Heart left ventricle (tissue), 16 donors: ENCODE data around the gene PAK2. TPM values are rescaled to one million over a fixed set of nuclear protein-coding genes. Genes with fewer than 3 reads are reported as not detected.
"Not testable (repeated sequence)": the region's sequence is repeated elsewhere in the genome, so short reads cannot be mapped to it uniquely, and the experiment has no call there.

ENCODE experiments used
- ATAC-seq, 4 donors: fragments of 200-7000 bp; cut with Tn5 transposase; one replicate each; pipeline ENCODE4 v1.9.1; 2020 to 2022; ENCODE audit warnings: moderate library complexity in 4 of 4, mild to moderate bottlenecking in 3 of 4, moderate number of reproducible peaks in 1 of 4
- DNase-seq, 5 donors: peaks; one replicate each; pipeline ENCODE4 v3.0.0-alpha.2; 2020
- H3K27ac ChIP-seq, 12 donors: fragments of 200-600 bp; sonication (generic) in 4 of 12; one replicate each; pipeline versions ENCODE4 v1.5.0 to v1.8.0; 2016 to 2022; ENCODE audit warnings: mild to moderate bottlenecking in 2 of 12
- H3K27me3 ChIP-seq, 9 donors: fragments of 200-600 bp; sonication (generic) in 2 of 9; one replicate each; pipeline versions ENCODE4 v1.5.1 to v1.8.0; 2016 to 2022; ENCODE audit warnings: mild to moderate bottlenecking in 3 of 9
- H3K36me3 ChIP-seq, 9 donors: fragments of 200-600 bp; sonication (generic) in 2 of 9; one replicate each; pipeline versions ENCODE4 v1.5.0 to v1.8.0; 2018 to 2022; ENCODE audit warnings: mild to moderate bottlenecking in 2 of 9
- H3K4me1 ChIP-seq, 12 donors: fragments of 200-600 bp; sonication (generic) in 4 of 12; one replicate each; pipeline versions ENCODE4 v1.5.0 to v1.8.0; 2016 to 2022; ENCODE audit warnings: mild to moderate bottlenecking in 3 of 12
- H3K4me3 ChIP-seq, 12 donors: fragments of 200-600 bp; sonication (generic) in 4 of 12; one replicate each; pipeline versions ENCODE4 v1.5.0 to v1.8.0; 2017 to 2022; ENCODE audit warnings: mild to moderate bottlenecking in 9 of 12, moderate library complexity in 4 of 12
- H3K9me3 ChIP-seq, 12 donors: fragments of 200-600 bp; sonication (generic) in 4 of 12; one replicate each; pipeline versions ENCODE4 v1.5.0 to v1.8.0; 2016 to 2022; ENCODE audit warnings: mild to moderate bottlenecking in 1 of 12
- POLR2A ChIP-seq, 2 donors: fragments of 450-650 bp; IDR thresholded peaks; one replicate each; pipeline ENCODE4 v1.6.1; 2017; ENCODE audit warnings: antibody characterized with exemption in 2 of 2, mild to moderate bottlenecking in 2 of 2, moderate library complexity in 2 of 2
- WGBS, 4 donors: extraction: QIAGEN DNeasy Blood & Tissue Kit in 2 of 4; methylation state at CpG; one replicate each; pipeline versions ENCODE4 v1.1.5 to v1.1.7; 2013 to 2018; 5-methylcytosine and 5-hydroxymethylcytosine counted together
- intact Hi-C, 10 donors: fragments of 100-400 bp; cut with DNase I; formaldehyde crosslinking; loops; one replicate each; pipeline versions ENCODE4 v1.11.1 to v1.14.2; 2022
- polyA plus RNA-seq, 2 donors: library from polyadenylated mRNA; stranded (reverse); fragments of 200-250 nt; gene quantifications; one replicate each; pipeline ENCODE4 v1.2.3, GENCODE V29; 2013
- total RNA-seq, 9 donors: library from RNA; depleted of rRNA in 2 of 9; stranded (reverse); fragments of >200 nt in 2 of 9; fragmentation: NEBNext Ultra II Directional in 3 of 9; extraction: Animal tissue kit (Norgen Biotek cat#: 25700) in 3 of 9; gene quantifications; one replicate each; pipeline versions ENCODE4 v1.1.0 to v1.2.4, GENCODE V29; 2016 to 2023
- TF ChIP-seq, protein P1 (sequence below), 12 donors: fragments of 200-600 bp; sonication (generic) in 4 of 12; IDR thresholded peaks; one replicate each; pipeline versions ENCODE4 v1.5.0 to v1.8.0; 2018 to 2022; ENCODE audit warnings: antibody characterized with exemption in 12 of 12, mild to moderate bottlenecking in 5 of 12
- donor health status: ischemic (EF 13 %, LVEDD 7.1; RV severe dilation, severe dysfunction).
- donor health status: healthy with polysubstance abuse.
- donor health status: DM: no; HTN: yes; CAD: no.
- donor health status: DM: no; HTN: no; CAD: no.
- donor health status: ischemic (EF 25% LVEDD 6.9; RV normal size, moderate dysfunction).
- donor health status: ischemic (EF 25% LVEDD 5.7; RV mildly dilated, moderate dysfunction).
- donor health status: healthy.
- donor health status: DM: yes; HTN: yes; CAD: no.
- donor health status: ischemic (EF 35%, LVEDD 5.7; RV mildly dilated, moderate dysfunction).
- donor health status: nonischemic (EF 11% LVEDD 7.7; RV severe dilation, severe dysfunction).
- donor health status: DM: yes; HTN: yes; CAD: no.
- donor health status: PGD.
- donor health status: ischemic (EF 29% LVEDD 5.4; RV normal size, mild dysfunction).
- donor health status: nonischemic (EF 23%, LVEDD 6.1; RV moderate dilation, normal function).

Gene PAK2
- total and polyA plus RNA-seq, 11 donors, result 17.0 to 67.8 (median 48.3) TPM

DNA sequence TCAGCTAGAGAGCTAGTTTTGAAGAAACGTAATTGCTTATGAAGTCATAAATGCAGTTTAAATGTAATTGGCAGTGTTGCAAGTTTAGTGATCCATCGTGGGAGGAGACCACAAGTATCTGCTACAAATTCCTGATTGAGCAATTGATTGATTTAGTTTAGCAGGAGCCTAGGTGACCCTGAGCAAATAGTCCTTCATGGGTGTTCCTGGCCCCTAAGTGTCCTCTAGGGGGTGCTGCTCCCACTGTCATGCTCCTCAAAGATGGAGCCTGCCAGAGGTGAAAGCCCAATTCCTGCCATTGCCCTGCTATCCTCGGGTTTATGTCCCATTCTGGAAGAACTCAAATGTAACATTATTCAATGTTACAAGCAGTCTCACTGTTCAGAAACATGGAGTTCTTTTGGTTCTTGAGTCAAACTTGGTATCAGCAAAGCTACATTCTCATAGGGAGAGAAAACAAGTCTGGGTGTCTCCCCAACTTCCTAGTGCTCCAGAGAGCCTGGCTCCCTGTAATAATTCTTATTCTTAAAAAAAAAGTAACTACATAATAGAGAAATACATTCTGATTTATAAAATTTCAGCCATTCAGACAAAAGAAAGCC is 98.3 kb downstream of the PAK2 start:
- peak; percentile 51 to 64 (median 54) for DNase-seq
- Histone ChIP-seq H3K4me3 (no peak overlapping the region), H3K27ac (no peak overlapping the region), H3K36me3 (peaks cover 0 to 2% (median 0%) of the 10 kb centered on the region in 9 donors), H3K9me3 (no peaks in the 10 kb centered on the region), H3K4me1 (no peaks in the 10 kb centered on the region), H3K27me3 (no peaks in the 10 kb centered on the region)
- no peak for TF ChIP-seq POLR2A (IDR thresholded peaks at IDR 0.05)
- TF ChIP-seq, protein P1, sequence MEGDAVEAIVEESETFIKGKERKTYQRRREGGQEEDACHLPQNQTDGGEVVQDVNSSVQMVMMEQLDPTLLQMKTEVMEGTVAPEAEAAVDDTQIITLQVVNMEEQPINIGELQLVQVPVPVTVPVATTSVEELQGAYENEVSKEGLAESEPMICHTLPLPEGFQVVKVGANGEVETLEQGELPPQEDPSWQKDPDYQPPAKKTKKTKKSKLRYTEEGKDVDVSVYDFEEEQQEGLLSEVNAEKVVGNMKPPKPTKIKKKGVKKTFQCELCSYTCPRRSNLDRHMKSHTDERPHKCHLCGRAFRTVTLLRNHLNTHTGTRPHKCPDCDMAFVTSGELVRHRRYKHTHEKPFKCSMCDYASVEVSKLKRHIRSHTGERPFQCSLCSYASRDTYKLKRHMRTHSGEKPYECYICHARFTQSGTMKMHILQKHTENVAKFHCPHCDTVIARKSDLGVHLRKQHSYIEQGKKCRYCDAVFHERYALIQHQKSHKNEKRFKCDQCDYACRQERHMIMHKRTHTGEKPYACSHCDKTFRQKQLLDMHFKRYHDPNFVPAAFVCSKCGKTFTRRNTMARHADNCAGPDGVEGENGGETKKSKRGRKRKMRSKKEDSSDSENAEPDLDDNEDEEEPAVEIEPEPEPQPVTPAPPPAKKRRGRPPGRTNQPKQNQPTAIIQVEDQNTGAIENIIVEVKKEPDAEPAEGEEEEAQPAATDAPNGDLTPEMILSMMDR (IDR thresholded peaks at IDR 0.05), result peak; percentile 54 to 82 (median 69)
- WGBS, 4 donors, result 40 to 59% (median 53%) methylated on average over 3 of the region's 3 CpGs
- intact Hi-C loops, result loop anchor here in 9 of 10 donors (1.0 to 5.0 kb wide), 6 partner anchors 129 to 134 kb away; partner anchors contain the start of gene PIGZ (in 3 of the 9)
- peak in 3 of 4 donors; percentile 76 to 80 (median 77) for ATAC-seq

GRCh38 chr3:196839351-196839750 is 99.7 kb downstream of the PAK2 start:
- 85 to 90% (median 86%) methylated on average over 6 of the region's 6 CpGs for WGBS, 4 donors
- not testable (repeated sequence) for H3K9me3 ChIP-seq, H3K4me3 ChIP-seq, H3K27ac ChIP-seq, H3K36me3 ChIP-seq, ATAC-seq, H3K4me1 ChIP-seq, H3K27me3 ChIP-seq, DNase-seq
- intact Hi-C loops, result loop anchor here in 6 of 10 donors (2.0 to 5.0 kb wide), 3 partner anchors 128 to 133 kb away; partner anchors contain the start of gene PIGZ (in 3 of the 6)

- Histone ChIP-seq H3K4me1 (no peaks in the 10 kb centered on the region), H3K27me3 (peaks cover 0 to under 1% (median 0%) of the 10 kb centered on the region in 9 donors), H3K9me3 (no peaks in the 10 kb centered on the region), H3K4me3 (no peak overlapping the region), H3K27ac (no peak overlapping the region), H3K36me3 (no peaks in the 10 kb centered on the region)
- intact Hi-C loops, result no loop called here
- TF ChIP-seq POLR2A (IDR thresholded peaks at IDR 0.05), result no peak
- TF ChIP-seq, protein P1 (IDR thresholded peaks at IDR 0.05), result no peak
- no peak for ATAC-seq
- WGBS, 4 donors, result 69 to 77% (median 75%) methylated on average over 17 of the region's 17 CpGs
- DNase-seq, result no peak
Observed at GRCh38 chr3:196842567-196843434, 103.1 kb downstream of the PAK2 start.

- intact Hi-C loops, result no loop called here
- Histone ChIP-seq H3K36me3 (no peaks in the 10 kb centered on the region), H3K9me3 (no peaks in the 10 kb centered on the region), H3K27ac (no peak overlapping the region), H3K4me3 (no peak overlapping the region), H3K4me1 (no peaks in the 10 kb centered on the region), H3K27me3 (peaks cover 0 to 4% (median 0%) of the 10 kb centered on the region in 9 donors)
- WGBS, 4 donors, result 86 to 90% (median 88%) methylated on average over 9 of the region's 9 CpGs
- ATAC-seq, result no peak
- no peak for DNase-seq
- TF ChIP-seq, protein P1 (IDR thresholded peaks at IDR 0.05), result no peak
- TF ChIP-seq POLR2A (IDR thresholded peaks at IDR 0.05), result no peak
Observed at GRCh38 chr3:196843435-196844110, 103.9 kb downstream of the PAK2 start.

GRCh38 chr3:196844235-196845219 is 104.9 kb downstream of the PAK2 start:
- H3K4me1 ChIP-seq, H3K4me3 ChIP-seq, DNase-seq, H3K27me3 ChIP-seq, ATAC-seq, H3K27ac ChIP-seq, intact Hi-C loops, H3K36me3 ChIP-seq, H3K9me3 ChIP-seq: not testable (repeated sequence)
- 86 to 89% (median 87%) methylated on average over 18 to 21 of the region's 22 CpGs for WGBS, 4 donors

DNA sequence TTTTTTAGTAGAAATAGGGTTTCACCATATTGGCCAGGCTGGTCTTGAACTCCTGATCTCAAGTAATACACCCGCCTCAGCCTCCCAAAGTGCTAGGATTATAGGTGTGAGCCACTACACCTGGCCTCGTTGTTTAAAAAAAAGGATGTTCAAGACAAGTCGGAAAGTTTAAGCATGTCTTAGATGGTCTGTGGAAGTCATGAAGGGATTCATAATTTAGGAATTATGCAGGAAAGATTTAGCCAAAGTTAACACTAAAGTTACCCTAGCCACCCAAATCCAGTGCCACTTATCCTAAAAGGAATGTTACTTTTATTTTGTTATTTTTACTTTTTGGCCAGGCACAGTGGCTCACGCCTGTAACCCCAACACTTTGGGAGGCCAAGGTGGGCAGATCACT is 108.7 kb downstream of the PAK2 start:
- DNase-seq, H3K27me3 ChIP-seq, H3K4me1 ChIP-seq, H3K4me3 ChIP-seq, intact Hi-C loops, H3K9me3 ChIP-seq, H3K36me3 ChIP-seq, H3K27ac ChIP-seq, ATAC-seq: not testable (repeated sequence)
- 72 to 83% (median 76%) methylated on average over 4 of the region's 4 CpGs for WGBS, 4 donors
